Measurements from ENCODE around the gene GJB3. TPM values are rescaled to one million over a fixed set of nuclear protein-coding genes. Genes with fewer than 3 reads are reported as not detected.

GJB3 gene
- total RNA-seq, 1 experiment from 2014 or later = 0.96 TPM

GRCh38 chr1:34779526-34779925 is 1.5 kb upstream of the GJB3 start:
- Histone ChIP-seq H3K27me3 (ENCODE audit: insufficient read depth, low read length) (peaks cover 4% of the 10 kb centered on the region; the same call in 1 of the 2 replicates), H2BK12ac (ENCODE audit: insufficient read length, low read depth, low read length) (no peak overlapping the region), H3K4ac (ENCODE audit: low read depth, low read length) (no peak overlapping the region), H3K27ac (ENCODE audit: insufficient read length, low read depth, low read length) (no peak overlapping the region), H3T11ph (ENCODE audit: low read length) (no peak overlapping the region), H3K56ac (ENCODE audit: insufficient read length, low read depth, low read length) (no peak overlapping the region), H3K4me1 (ENCODE audit: insufficient read depth, low read length) (no peaks in the 10 kb centered on the region), H2BK20ac (ENCODE audit: low read depth, low read length, poor library complexity, severe bottlenecking) (no peak overlapping the region), H3K18ac (ENCODE audit: insufficient read length, low read depth, low read length) (no peak overlapping the region), H2AK5ac (ENCODE audit: insufficient read length, low read length) (no peak overlapping the region), H2BK120ac (ENCODE audit: low read depth, low read length, poor library complexity, severe bottlenecking) (no peak overlapping the region), H3K79me2 (ENCODE audit: insufficient read depth, low read length) (no peaks in the 10 kb centered on the region), H2BK5ac (ENCODE audit: insufficient read length, low read length) (no peak overlapping the region), H3K4me2 (ENCODE audit: insufficient read depth, insufficient read length, low read length) (no peak overlapping the region), H4K91ac (ENCODE audit: insufficient read length, low read depth, low read length) (no peak overlapping the region), H3K14ac (ENCODE audit: insufficient read depth, low read length) (no peak overlapping the region), H3K23ac (ENCODE audit: insufficient read length, low read depth, low read length) (no peak overlapping the region), H4K5ac (ENCODE audit: insufficient read length, low read depth, low read length) (no peak overlapping the region), H3K79me1 (ENCODE audit: insufficient read depth, low read depth, low read length, poor library complexity, severe bottlenecking) (no peaks in the 10 kb centered on the region), H3K9me3 (ENCODE audit: control insufficient read depth, low read depth, low read length) (no peaks in the 10 kb centered on the region), H3K23me2 (ENCODE audit: insufficient read length, low read depth, low read length, poor library complexity, severe bottlenecking) (peaks cover 13% of the 10 kb centered on the region), H2BK15ac (ENCODE audit: low read depth, low read length) (no peak overlapping the region), H2AFZ (ENCODE audit: low read length) (no peak overlapping the region), H4K8ac (replicated peaks; ENCODE audit: insufficient read length, low read depth, low read length) (no peak overlapping the region), H4K20me1 (ENCODE audit: control insufficient read depth, insufficient read depth, insufficient read length) (no peaks in the 10 kb centered on the region), H3K9ac (ENCODE audit: extremely low read depth, insufficient read length, low read length) (no peak overlapping the region)
- TF ChIP-seq, protein P1, sequence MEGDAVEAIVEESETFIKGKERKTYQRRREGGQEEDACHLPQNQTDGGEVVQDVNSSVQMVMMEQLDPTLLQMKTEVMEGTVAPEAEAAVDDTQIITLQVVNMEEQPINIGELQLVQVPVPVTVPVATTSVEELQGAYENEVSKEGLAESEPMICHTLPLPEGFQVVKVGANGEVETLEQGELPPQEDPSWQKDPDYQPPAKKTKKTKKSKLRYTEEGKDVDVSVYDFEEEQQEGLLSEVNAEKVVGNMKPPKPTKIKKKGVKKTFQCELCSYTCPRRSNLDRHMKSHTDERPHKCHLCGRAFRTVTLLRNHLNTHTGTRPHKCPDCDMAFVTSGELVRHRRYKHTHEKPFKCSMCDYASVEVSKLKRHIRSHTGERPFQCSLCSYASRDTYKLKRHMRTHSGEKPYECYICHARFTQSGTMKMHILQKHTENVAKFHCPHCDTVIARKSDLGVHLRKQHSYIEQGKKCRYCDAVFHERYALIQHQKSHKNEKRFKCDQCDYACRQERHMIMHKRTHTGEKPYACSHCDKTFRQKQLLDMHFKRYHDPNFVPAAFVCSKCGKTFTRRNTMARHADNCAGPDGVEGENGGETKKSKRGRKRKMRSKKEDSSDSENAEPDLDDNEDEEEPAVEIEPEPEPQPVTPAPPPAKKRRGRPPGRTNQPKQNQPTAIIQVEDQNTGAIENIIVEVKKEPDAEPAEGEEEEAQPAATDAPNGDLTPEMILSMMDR (conservative IDR thresholded peaks at IDR 0.05) = no peak
- no peak overlapping the region; a peak in 1 of 5 replicates for H3K4me3 Mint-ChIP-seq
- WGBS (ENCODE audit: extremely low coverage, insufficient read length, low lambda C conversion rate) = no CpG with 5 or more reads among the region's 5 CpGs
- peaks cover 7 to 9% of the 10 kb centered on the region in 2 experiments for H3K4me1 Mint-ChIP-seq
- no peak overlapping the region for H3K27ac Mint-ChIP-seq
- no peak for DNase-seq
- H3K36me3 Mint-ChIP-seq (ENCODE audit: insufficient read depth in 1 of 3, low read depth in 3 of 3) = no peaks in the 10 kb centered on the region
- H3K27me3 Mint-ChIP-seq (ENCODE audit: low read depth) = peaks cover 44% of the 10 kb centered on the region
- no peaks in the 10 kb centered on the region for H3K9me3 Mint-ChIP-seq
